ENCODE results near the gene TEAD4.

DNA sequence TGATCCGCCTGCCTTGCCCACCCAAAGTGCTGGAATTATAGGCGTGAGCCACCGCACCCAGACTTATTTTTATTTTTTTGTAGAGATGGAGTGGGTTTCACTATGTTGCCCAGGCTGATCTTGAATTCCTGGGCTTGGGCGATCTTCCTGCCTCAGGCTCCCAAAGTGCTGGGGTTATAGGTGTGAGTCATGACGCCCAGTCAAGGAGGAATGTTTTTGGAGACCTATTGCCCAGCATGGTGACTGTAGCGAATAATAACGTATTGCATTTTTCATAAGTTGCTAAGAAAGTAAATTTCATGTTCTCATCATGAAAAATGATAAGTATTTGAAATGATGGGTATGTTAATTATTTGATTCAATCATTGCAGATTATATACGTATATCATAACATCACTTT, 46.5 kb downstream of the TEAD4 start:
- TF ChIP-seq, protein P1, sequence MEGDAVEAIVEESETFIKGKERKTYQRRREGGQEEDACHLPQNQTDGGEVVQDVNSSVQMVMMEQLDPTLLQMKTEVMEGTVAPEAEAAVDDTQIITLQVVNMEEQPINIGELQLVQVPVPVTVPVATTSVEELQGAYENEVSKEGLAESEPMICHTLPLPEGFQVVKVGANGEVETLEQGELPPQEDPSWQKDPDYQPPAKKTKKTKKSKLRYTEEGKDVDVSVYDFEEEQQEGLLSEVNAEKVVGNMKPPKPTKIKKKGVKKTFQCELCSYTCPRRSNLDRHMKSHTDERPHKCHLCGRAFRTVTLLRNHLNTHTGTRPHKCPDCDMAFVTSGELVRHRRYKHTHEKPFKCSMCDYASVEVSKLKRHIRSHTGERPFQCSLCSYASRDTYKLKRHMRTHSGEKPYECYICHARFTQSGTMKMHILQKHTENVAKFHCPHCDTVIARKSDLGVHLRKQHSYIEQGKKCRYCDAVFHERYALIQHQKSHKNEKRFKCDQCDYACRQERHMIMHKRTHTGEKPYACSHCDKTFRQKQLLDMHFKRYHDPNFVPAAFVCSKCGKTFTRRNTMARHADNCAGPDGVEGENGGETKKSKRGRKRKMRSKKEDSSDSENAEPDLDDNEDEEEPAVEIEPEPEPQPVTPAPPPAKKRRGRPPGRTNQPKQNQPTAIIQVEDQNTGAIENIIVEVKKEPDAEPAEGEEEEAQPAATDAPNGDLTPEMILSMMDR (IDR thresholded peaks at IDR 0.05), result no peak
- TF ChIP-seq EP300 (IDR thresholded peaks at IDR 0.05), result no peak
